ENCODE measurements around the gene ACSF2.

The ACSF2 gene

DNA sequence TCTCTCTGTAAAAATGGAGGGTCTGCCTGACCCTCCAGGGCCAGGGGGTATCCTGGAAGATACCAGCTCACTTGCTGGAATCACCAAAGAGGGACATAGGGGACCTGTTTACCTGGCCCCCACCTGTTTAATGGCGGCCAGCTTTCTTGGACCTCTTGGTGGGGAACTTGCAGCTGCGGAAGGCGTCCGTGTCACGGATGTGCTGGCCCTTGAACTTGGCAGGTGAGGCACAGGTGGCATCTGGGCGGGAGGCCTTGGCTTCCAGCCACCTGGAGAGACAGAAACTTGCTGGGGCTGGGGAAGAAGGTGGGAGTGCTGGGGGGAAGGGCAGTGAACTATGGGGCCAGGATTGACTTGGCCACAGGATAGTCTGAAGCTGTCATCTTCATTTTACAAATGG lies 39.2 kb downstream of the ACSF2 start:
- no peak for TF ChIP-seq OSR1 (CRISPR knock-in tag; IDR thresholded peaks at IDR 0.05)
- TF ChIP-seq, protein P1, sequence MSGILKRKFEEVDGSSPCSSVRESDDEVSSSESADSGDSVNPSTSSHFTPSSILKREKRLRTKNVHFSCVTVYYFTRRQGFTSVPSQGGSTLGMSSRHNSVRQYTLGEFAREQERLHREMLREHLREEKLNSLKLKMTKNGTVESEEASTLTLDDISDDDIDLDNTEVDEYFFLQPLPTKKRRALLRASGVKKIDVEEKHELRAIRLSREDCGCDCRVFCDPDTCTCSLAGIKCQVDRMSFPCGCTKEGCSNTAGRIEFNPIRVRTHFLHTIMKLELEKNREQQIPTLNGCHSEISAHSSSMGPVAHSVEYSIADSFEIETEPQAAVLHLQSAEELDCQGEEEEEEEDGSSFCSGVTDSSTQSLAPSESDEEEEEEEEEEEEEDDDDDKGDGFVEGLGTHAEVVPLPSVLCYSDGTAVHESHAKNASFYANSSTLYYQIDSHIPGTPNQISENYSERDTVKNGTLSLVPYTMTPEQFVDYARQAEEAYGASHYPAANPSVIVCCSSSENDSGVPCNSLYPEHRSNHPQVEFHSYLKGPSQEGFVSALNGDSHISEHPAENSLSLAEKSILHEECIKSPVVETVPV (CRISPR knock-in tag; IDR thresholded peaks at IDR 0.05), result no peak
- no peak for TF ChIP-seq ISL1 (CRISPR knock-in tag; IDR thresholded peaks at IDR 0.05)
- TF ChIP-seq ESRRG (CRISPR knock-in tag; IDR thresholded peaks at IDR 0.05), result no peak
- no peak for ATAC-seq

DNA sequence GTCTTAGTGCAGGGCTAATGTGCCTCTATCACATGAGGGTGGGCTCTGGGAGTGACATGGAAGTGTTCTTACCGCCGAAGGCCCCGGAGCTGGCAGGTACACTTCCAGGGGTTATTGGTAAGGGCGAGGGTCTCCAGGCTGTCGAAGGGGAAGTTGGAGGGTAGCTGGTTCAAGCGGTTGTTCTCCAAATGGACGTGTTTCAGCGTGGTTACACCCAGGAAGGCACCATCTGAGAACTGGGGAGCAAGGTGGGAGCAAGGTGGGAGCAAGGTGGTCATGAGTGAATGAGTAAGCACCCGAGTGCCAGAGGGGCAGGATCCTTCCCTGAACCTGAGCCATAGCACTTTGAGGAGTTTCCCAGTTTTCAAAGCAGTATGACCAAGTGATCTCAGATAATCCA lies 39.6 kb downstream of the ACSF2 start:
- TF ChIP-seq TCF4 (CRISPR knock-in tag; IDR thresholded peaks at IDR 0.05; ENCODE audit: borderline replicate concordance), result no peak
- TF ChIP-seq GLIS3 (CRISPR knock-in tag; IDR thresholded peaks at IDR 0.05), result no peak
- TF ChIP-seq ZC3H10 (CRISPR knock-in tag; IDR thresholded peaks at IDR 0.05), result no peak
- TF ChIP-seq ZFP30 (CRISPR knock-in tag; IDR thresholded peaks at IDR 0.05), result no peak
- TF ChIP-seq, protein P2, sequence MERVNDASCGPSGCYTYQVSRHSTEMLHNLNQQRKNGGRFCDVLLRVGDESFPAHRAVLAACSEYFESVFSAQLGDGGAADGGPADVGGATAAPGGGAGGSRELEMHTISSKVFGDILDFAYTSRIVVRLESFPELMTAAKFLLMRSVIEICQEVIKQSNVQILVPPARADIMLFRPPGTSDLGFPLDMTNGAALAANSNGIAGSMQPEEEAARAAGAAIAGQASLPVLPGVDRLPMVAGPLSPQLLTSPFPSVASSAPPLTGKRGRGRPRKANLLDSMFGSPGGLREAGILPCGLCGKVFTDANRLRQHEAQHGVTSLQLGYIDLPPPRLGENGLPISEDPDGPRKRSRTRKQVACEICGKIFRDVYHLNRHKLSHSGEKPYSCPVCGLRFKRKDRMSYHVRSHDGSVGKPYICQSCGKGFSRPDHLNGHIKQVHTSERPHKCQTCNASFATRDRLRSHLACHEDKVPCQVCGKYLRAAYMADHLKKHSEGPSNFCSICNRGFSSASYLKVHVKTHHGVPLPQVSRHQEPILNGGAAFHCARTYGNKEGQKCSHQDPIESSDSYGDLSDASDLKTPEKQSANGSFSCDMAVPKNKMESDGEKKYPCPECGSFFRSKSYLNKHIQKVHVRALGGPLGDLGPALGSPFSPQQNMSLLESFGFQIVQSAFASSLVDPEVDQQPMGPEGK (CRISPR knock-in tag; IDR thresholded peaks at IDR 0.05; ENCODE audit: borderline replicate concordance), result no peak
- no peak for TF ChIP-seq PPARA (CRISPR knock-in tag; IDR thresholded peaks at IDR 0.05; ENCODE audit: borderline replicate concordance)
- TF ChIP-seq OSR1 (CRISPR knock-in tag; IDR thresholded peaks at IDR 0.05), result no peak
- no peak for TF ChIP-seq ESRRG (CRISPR knock-in tag; IDR thresholded peaks at IDR 0.05)
- no peak for TF ChIP-seq ZNF565 (CRISPR knock-in tag; conservative IDR thresholded peaks at IDR 0.05; ENCODE audit: low read depth)
- TF ChIP-seq, protein P3, sequence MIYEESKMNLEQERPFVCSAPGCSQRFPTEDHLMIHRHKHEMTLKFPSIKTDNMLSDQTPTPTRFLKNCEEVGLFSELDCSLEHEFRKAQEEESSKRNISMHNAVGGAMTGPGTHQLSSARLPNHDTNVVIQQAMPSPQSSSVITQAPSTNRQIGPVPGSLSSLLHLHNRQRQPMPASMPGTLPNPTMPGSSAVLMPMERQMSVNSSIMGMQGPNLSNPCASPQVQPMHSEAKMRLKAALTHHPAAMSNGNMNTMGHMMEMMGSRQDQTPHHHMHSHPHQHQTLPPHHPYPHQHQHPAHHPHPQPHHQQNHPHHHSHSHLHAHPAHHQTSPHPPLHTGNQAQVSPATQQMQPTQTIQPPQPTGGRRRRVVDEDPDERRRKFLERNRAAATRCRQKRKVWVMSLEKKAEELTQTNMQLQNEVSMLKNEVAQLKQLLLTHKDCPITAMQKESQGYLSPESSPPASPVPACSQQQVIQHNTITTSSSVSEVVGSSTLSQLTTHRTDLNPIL (CRISPR knock-in tag; IDR thresholded peaks at IDR 0.05; ENCODE audit: low read depth), result no peak

DNA sequence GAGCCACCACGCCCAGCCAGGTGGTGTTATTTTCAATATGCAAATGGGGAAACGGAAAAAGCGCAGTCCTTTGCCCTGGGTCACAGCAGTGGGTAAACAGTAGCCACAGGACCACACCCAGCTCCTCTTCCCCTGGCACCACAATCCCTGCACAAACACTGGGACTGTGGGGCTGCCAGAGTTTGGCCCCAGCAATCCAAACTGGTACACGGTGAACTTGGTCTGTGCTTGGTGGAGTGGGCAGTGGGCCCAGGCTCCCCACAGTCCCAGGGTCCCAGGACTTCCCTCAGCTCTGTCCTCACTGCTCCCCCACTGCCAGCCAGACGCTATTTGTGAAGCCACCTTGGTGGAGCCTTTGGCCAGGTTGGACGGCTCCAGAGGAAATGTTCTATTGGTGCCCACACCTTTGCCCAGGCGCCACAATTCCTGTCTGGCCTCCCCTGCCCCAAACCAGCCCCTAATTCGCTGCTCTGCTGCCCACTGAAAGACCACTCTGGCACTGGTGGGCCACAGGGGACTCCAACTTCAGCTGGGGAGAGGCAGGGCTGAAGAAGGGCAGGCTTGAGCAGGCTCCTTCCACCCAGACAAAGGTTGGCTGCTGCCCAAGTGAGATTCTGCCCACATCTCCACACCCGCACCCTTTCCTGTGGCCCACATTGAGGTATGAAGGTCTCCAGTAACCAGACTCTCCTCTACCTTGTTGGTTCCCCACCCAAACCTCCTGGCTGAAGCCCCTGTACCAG lies 40.5 kb downstream of the ACSF2 start:
- no peak for TF ChIP-seq POU6F1 (CRISPR knock-in tag; IDR thresholded peaks at IDR 0.05; ENCODE audit: borderline replicate concordance, low read depth)
- no peak for ATAC-seq

More for the DNA sequence above, 39.6 kb downstream of the ACSF2 start:
- ATAC-seq, result no peak

- no peak for ATAC-seq
- TF ChIP-seq ZFP3 (CRISPR knock-in tag; IDR thresholded peaks at IDR 0.05) (no peak), OSR1 (CRISPR knock-in tag; IDR thresholded peaks at IDR 0.05) (no peak)
Observed at GRCh38 chr17:50467114-50467854, 41.3 kb downstream of the ACSF2 start.

- TF ChIP-seq ISL1 (CRISPR knock-in tag; IDR thresholded peaks at IDR 0.05) (no peak), OSR1 (CRISPR knock-in tag; IDR thresholded peaks at IDR 0.05) (no peak), SNAI2 (CRISPR knock-in tag; IDR thresholded peaks at IDR 0.05) (no peak)
- no peak for ATAC-seq
Observed at GRCh38 chr17:50467855-50468303, 41.9 kb downstream of the ACSF2 start.

Measured in SK-N-SH treated with all-trans-retinoic acid at 6 μM for 48 hours (cell line).